HG02759 (cell line): ENCODE measurements around the gene CISH.

ENCODE experiments used
- ATAC-seq: cut with Tn5 transposase; IDR thresholded peaks from one replicate; pipeline ENCODE4 v1.9.1; 2021; ENCODE audit warnings: mild to moderate bottlenecking, moderate library complexity; ENCODE audit not compliant: unreplicated experiment

The CISH gene

DNA sequence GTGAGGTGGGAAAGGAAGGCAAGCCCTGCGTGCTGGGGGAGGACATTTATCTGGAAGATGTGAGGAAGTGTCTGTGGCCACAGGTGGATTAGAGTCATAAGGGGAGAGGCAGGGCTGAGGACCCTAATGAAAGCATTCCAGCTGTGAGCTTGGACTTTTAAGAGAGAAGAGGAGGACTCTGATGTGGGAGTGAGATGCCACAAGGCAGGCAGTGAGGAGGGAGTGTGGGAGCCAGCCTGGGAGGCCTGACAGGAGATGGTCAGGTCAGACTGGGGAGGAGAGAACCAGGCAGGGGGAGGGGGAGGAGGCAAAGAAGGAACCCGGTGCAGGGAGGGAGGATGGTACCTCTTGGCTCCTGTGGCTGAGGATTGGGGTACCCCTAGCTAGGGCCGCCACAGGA, 26.4 kb upstream of the CISH start:
- no peak for ATAC-seq

DNA sequence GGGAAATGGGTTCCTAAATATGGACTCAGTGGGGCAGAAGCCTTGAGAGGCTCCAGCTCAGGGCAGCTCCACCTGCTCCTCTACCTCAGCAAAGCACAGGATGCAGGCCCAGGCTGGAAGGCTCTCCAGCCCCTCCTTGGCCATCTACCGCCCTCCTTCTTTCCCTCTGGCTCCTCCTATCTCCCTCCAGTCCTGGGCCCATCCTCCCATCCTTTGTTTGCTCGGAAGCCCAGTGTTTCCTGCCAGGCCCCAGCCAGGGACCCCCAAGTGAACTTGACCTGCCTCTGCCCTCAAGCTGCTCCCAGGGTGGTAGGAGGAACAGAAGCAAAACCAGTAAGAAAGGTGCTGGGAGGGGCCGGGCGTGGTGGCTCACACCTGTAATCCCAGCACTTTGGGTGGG, 25.4 kb upstream of the CISH start:
- ATAC-seq, result no peak

DNA sequence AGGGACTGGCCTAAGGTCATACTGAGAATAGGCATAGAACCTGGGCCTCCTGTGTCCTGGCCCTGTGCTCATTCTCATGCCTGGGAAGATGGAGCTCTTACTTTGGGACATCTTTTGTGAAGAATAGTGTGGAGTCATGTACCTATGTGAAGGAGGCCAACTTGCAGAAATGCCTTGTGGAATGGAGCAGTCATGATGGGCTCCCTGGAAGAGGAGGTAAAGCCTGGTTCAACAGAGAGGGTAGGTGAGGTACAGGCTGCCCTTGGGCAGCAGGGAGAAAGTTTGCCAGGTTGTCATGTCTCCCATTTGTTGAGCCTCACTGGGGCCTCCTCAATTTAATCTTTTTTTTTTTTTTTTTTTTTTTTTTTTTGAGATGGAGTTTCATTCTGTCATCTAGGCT, 23.5 kb upstream of the CISH start:
- ATAC-seq, result no peak

DNA sequence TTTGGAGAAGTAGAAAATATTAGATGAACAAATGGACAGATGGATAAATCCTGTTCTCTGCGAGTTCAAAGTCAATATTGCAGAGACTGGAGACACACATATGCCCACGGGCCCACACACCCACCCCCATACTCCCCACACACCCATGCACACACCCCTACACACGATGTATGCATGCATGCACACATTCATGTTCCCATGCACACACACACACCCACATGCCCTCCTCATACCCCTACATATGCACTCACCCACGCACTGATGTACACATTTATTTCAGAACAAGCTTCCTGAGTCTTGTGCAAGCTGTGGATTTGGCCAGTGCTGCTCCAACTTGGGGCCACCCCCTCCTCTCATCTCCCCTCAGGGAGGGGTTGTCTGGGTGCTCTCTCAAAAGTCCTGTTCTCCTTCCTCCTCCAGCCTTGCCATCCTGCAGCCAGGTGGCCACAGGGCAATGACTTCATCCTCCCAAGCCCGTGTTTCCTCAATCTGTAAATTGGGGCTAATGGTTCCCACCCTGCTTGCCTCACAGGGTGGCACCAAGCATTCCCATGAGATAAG, 21.7 kb upstream of the CISH start:
- ATAC-seq, result no peak

DNA sequence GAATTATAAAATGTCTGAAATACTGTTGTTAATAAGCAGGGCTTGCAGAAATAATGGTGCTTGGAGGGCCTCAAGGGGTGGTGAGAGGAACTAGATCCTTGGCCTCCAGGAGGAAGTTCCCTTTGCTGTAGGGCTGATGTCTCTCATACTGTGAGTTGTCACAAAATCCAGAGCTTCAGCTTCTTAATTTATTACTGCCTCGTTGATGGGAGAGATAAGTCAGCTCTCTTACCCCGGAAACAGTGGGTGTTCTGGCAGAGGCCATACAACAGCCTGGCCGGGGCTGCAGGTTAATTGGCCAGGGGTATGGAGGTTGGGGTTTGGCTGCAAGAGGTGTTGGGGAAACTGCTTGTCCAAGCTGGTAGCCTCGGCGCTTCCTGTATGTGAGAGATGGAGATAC, 20.9 kb upstream of the CISH start:
- ATAC-seq, result no peak

DNA sequence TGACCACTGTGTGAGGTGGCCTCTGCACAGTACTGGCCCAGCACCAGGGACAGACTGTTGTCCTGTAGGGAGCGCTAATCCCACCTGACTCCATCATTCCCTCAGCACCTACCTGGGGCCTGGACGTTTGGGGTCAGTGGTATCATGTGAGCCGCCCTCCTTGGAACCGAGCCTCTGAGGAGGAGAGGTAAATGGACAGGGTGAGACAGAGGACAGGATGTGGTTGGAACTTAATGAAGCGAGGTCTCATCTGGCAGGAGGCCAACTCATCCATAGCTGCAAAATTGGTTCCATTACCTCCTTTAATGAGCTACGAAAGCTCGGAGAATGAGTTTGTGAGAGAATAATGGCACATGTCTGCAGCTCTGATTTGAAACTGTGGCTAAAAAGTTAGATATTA, 19.3 kb upstream of the CISH start:
- no peak for ATAC-seq

DNA sequence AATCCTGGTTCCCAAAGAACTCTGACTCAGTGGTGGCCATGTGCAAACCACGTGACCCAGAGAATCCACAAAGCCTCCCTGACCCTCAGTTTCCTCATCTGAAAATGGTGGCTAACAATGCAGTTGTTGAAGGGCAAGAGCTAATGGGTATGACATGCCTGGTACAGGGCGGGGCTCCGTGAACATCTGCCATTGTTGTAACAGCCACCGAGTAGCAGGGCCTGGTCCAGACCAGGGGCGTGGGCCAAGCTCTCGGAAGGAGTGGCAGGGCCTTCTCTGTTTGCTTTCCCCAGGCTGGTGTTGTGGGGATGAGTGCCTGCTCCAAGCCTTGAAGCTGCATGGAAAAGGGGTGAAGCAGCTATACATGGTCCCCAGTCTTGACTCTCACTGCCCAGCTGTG, 18.8 kb upstream of the CISH start:
- no peak for ATAC-seq

DNA sequence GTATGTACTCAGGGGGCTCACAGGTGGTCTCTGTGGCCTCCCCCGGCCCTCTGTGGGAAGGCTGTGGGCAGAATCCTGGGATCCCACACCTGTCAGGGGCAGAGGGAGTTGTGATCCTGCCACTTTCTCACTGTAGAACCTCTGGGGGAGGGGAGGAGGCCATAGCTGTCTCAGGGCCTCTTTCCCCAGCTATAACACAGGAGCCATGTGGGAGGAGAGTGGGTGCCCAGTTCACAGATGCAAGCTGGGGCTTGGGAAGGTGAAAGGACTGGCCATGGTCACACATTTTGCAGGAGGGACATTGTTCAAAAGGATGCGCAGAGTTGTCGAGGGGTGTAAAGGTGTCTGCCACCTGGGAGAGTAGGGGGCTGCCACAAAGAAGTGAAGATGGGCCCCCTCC, 17.0 kb upstream of the CISH start:
- ATAC-seq, result no peak

DNA sequence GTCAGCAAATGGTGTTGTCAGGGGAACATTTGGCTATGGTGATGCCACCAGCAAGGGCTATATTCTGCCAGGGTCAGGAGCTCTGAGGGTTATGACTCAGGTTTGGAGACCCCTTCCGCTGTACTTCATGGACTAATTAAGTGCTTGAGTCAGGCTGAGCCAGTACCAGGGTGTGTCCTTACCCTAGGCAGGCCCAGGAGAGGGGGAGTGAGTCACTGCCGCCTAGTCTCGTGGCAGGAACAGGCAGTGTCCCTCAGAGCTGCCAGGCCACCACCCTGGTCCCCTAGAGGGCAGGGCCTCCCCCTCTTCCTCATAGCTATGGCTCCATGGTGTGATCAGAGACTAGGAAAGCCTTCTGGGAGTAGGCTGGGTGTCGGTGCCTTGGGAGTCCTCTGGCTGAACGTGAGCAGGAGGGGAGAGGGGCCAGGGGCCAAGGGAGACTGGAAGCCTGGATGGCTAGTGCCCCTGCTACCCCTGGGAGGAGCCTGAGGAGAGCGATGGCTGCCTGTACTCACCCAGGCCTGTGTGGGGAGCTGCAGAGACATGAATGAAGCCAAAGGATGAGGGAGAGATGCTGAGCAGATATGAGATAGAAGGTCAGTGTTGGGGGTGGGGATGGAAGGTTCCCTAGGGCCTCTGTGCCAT, 16.0 kb upstream of the CISH start:
- no peak for ATAC-seq

DNA sequence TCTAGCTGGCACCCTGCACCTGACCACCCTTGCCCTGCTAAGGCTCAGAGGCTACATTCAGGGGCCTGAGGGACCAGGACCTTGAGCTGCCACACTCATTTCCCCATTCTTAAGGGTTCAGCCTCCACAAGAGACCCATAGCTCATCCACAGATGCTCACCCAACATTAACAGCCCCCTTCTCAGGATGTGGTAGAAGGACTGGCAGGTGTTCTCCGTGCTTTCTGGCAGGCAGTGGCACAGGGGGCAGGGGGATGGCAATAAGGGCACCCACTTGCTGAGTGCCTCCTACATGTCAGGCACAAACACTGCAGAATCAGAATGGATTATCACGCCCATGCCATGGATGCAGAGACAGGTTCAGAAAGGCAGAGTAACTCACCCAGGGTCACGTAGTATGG, 14.8 kb upstream of the CISH start:
- no peak for ATAC-seq

DNA sequence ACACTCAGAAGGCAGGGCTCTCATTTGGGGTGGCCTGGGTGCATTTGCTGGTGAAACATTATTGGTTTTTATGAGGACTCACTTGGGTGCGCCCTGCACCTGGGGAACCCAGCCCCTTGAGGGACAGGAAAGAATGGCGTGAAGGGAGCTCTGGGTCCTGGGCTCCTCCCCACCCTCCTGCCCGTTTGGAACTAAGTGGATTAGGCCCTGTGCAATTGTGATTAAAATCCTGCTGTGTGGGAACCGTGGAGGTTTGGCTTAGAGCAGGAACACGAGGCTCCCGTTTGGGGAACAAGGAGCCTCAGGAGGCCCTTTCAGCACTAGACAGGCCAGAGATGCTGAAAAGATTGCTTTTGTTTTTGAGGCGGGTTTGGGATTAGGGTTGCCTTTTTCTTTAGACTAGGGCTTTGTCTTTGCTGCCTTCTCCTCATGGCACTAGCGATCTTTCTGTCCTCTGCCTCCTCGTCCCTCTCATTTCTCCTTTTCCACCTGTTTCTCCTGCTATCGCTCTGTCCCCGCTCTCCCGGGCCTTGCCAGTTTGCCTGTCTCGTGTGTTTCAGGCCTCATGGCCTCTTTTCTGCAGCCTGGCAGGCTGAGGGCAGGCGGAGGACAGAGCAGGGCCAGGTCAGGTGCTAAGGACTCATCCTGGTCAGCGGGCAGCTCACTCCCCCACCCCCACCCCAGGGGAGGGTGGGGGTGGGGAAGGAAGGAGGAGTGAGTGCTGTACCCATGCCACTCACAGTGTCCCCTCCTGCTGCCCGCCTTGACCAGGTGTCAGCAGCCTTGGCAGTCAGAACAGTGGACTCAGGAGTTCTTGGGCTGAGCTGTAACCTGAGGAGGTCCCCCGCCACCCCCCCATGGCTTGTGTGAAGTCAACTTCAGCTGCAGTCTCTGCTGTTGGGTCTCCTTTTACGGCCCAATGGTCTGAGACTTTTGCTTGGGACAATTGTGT, 13.9 kb upstream of the CISH start:
- no peak for ATAC-seq

DNA sequence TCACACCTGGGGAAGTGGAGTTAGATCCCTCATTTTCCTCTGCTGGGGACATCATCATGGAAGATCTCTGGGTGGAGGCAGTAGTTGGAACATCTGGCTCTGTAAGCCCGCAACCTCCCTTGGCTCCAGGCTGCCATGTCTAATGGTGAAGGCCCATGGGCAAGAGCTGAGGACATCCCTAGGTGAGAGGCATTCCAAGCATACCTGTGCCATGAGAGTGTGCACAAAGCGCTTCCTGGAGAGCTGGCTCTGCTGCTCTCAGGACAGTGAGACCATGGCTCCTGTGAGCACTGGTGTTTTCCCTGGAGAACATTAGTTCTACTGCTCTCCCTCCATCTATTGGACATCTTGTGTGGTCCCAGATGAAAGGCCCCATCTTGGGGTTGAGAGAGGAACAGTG, 13.1 kb upstream of the CISH start:
- no peak for ATAC-seq

DNA sequence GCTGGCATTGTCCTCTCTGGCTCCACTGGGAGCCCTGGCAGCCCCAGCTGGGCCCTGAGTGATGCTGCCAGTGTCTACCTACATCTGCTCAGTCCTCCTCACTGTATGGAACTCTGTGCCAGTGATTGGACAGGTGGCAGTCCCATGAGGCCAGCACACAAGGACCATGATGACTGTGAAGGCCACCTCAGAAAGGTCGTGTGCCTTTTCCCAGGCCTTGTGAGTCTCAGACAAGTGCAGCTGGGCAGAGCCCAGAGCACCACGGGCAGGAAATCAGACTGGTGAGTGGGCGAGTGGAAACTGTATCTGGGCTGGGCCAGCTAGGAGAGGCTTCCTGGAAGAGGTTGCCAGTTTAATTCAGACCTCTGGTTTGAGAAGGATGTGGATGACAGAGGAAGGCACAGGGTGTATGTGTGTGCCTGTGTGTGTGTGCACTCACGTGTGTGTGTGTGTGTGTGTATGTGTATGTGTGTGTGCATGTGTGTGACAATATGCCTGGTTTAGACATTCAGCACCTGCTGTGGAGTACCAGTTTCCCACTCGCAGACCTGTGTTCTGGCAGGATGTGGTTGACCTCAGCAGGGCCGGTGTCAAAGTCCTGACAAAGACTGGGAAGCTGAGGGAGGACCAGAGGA, 12.4 kb upstream of the CISH start:
- peak; percentile 57 for ATAC-seq

DNA sequence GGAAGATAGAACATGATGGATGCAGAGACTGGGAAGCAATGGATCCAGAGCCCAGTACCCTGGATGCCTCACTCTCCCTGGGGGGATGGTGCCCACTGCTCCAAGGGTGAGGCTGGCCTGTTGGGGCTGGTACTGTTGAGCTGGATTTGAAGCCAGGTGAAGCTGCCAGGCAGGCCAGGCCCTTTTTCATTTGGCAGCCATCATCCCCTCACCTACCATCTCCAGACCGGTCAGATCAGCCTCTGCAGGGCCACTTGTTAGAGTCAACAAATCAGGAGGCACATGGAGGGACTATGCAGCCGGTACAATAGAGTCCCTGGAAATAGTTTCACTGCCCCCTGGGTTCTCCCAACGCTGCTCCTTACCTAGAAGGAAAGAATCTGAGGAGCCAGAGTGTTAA, 11.3 kb upstream of the CISH start:
- ATAC-seq, result no peak

DNA sequence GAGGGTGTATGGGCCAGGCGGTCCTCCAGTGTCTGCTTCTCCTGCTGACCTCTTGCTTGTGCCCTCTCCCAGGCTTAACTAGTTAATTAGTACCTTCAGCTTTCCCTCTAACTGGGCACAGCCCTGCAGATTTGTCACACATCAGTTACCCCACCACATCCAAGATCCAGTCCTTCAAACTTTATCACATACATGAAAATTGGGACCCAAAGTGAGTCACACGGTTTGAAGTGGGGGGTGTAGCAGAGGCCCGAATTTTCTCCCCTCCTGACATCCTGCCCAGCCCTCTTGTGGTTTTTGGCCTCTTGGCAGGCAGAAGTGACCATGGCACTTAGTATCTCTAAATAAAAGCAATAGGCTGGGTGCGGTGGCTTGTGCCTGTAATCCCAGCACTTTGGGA, 9.2 kb upstream of the CISH start:
- no peak for ATAC-seq

DNA sequence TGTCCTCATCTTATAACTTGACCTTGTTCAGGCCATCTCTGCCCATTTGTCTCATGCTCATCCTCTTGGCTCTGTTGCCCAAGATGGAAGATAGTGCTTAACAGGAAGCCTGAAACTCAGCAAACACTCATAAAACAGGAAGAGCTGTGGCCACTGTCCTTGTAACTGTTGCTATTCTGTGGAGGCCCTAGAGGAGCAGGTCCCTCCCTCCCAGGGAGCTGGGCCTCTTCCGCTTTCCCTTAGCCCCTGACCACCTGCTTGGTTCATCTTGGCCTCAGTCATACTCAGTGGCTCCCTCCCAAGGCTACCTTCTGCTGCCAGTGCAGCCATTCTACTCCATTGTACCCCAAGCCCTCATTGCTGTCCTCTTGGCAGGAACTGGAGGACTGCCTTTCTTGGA, 8.8 kb upstream of the CISH start:
- no peak for ATAC-seq

DNA sequence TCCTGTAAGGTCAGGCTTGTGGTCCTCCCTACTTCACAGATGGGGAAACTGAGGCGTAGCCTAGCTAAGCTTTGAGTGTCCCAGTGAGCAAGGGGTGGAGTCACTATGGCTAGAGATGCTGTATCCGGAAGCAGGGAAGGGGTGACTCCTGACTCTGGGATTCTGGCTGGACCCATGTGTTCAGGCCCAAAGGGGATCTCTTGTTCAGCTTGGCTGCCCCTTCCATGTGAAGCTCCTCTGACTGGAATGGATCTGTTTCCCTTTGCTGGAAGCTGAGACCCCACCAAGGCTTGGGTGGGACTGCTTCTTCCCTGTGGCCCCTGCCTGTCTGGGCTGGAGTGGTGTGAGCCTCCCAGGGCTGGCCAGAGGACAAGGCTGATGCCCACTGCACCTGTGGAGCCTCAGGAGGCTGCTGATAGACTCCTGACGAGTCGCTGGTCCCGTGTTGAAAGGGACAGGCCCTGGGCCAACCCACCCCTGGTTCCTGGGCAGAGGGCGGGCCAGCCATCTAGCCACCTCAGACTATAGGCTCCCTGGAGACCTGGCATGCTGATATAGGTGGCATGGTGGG, 6.4 kb upstream of the CISH start:
- ATAC-seq, result no peak

DNA sequence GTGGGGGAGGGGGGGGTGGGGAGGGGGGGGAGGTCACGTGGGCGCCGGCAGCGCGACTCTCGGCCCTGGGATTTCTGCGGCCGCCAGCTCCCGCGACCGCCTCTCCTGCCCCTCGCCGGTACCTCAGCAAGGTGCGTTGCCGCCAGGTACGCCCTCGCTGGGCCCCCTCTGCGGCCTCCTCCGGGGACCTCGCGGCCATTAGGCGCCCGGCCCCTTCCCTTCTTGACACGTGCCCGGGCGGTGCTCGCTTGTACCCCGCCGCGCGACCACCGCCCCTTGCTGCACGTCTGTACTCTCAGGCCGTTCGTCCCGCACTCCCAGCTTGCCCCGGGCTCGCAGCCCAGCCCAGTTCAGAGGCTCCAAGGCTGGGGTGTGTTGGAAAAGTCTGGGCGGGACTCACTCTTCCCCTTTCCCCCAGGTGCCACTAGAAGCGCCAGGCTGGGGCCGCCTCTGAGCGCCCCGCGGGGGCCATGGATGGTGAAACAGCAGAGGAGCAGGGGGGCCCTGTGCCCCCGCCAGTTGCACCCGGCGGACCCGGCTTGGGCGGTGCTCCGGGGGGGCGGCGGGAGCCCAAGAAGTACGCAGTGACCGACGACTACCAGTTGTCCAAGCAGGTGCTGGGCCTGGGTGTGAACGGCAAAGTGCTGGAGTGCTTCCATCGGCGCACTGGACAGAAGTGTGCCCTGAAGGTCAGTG, 5.7 kb upstream of the CISH start, which contains the start of gene MAPKAPK3:
MAPKAPK3 (plus strand) TSS at position 56 of the 696 bp plus-strand sequence; CDS start at position 471, 415 bp downstream.
- peak; percentile 12 for ATAC-seq

DNA sequence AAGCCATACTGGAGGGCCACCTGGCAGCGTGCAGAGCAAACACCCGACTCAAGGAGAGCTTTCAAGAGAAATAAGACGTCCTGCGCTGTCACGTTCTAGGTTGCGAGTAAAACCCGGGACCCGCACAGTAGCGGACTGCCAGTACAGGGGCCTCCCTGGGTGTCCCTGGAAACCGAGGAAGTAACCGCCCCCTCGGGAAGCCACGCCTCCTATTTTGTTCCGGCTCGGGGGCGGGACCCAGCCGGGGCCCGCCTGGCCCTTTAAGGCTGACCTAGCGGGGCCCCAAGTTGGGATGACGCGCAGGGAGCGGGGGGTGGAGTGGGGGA, 5.2 kb upstream of the CISH start:
- peak; percentile 63 for ATAC-seq

DNA sequence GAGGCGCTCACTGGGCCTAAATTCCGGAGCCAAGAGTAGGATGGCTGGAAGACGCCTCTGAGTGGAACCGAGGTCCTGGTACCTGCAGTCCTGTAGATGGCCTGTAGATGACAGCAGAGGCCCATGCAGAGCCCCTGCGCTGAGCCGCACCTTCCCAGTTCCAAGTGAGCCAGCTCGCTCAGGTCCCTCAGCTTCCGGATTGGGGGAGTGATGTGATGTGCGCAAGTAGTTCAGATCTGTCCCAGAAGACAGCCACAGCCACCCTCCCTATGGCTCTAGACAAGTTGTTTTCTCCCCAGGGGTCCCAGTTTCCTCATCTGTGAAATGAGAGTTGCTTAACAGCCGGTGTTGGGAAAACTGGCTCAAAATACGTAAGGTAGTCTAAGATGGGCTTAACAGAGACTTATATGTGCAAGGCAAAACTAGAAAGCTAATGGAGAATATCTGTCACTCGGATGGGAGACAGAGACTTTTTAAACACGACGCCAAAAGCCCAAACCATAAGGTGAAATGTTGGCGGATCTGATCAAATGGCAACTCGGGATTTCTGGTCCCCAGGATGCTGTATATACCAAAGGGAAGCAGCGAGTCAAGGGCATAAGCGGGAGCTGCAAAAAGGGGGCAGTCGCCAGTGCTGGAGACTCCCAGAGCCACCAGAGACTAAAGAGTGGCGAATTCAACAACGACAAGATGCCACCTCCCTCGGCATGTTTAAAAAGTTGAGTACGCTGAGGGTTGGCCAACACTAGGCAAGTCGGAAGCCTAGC, 4.6 kb upstream of the CISH start:
- ATAC-seq, result no peak
